K562 (cell line): Measurements from ENCODE around the gene TNPO2.

Experiments used
- CTCF ChIP-seq, 3 experiments: IDR thresholded peaks in 2 of 3; conservative IDR thresholded peaks in 1 of 3; 2 replicates each; pipeline ENCODE4 v1.5.1; 2011 to 2012; ENCODE audit warnings: low read length in 3 of 3, mild to moderate bottlenecking in 3 of 3, control low read depth in 2 of 3, improper control_type of control experiment in 1 of 3, inconsistent platforms in 1 of 3, low read depth in 1 of 3, mixed read lengths in 1 of 3, moderate library complexity in 1 of 3; ENCODE audit not compliant: insufficient read depth in 2 of 3
- GTF2F1 ChIP-seq: IDR thresholded peaks from 2 replicates; pipeline ENCODE4 v1.6.1; 2011; ENCODE audit warnings: low read depth, low read length, improper control_type of control experiment
- HDAC8 ChIP-seq: fragments of 450-650 bp; IDR thresholded peaks from 2 replicates; pipeline ENCODE4 v1.6.1; 2016; ENCODE audit warnings: mild to moderate bottlenecking, missing genetic modification characterization, moderate library complexity, missing compliant biosample characterization
- TEAD1 ChIP-seq, 2 experiments: fragments of 450-650 bp in 1 of 2; sonication (generic) in 1 of 2; formaldehyde crosslinking; IDR thresholded peaks; 2 replicates each; pipeline versions ENCODE4 v1.4.0 to v1.8.0; 2020 to 2022; ENCODE audit warnings: mild to moderate bottlenecking in 2 of 2, missing genetic modification reagents in 1 of 2
- ZFP30 ChIP-seq: fragments of 250-450 bp; sonication (Bioruptor Pico); IDR thresholded peaks from 2 replicates; pipeline ENCODE4 v1.8.0; 2022; ENCODE audit warnings: moderate library complexity, mild to moderate bottlenecking, inconsistent platforms, borderline replicate concordance
- ZNF699 ChIP-seq: fragments of 250-450 bp; sonication (Bioruptor Pico); IDR thresholded peaks from 2 replicates; pipeline ENCODE4 v1.8.0; 2021; ENCODE audit warnings: mild to moderate bottlenecking, moderate library complexity; ENCODE audit not compliant: insufficient replicate concordance
- ZNF707 ChIP-seq: fragments of 250-450 bp; sonication (Bioruptor Pico); conservative IDR thresholded peaks from 2 replicates; pipeline ENCODE4 v1.8.0; 2022; ENCODE audit warnings: inconsistent platforms, mild to moderate bottlenecking, moderate library complexity
- TF ChIP-seq, protein P1 (sequence below): fragments of 450-650 bp; IDR thresholded peaks from 2 replicates; pipeline ENCODE4 v1.6.1; 2016; ENCODE audit warnings: missing biosample characterization, missing genetic modification characterization

- peak in 1 of 2 experiments; percentile 63; a peak in 1 of 4 replicates for TF ChIP-seq TEAD1 (CRISPR knock-in tag; IDR thresholded peaks at IDR 0.05)
- TF ChIP-seq HDAC8: no peak
- TF ChIP-seq CTCF (IDR thresholded peaks at IDR 0.05 in 2 of 3, conservative IDR thresholded peaks at IDR 0.05 in 1 of 3; ENCODE audit: insufficient read depth in 2 of 3, low read depth in 1 of 3, low read length in 3 of 3): no peak
- no peak for TF ChIP-seq ZFP30
- TF ChIP-seq, protein P1, sequence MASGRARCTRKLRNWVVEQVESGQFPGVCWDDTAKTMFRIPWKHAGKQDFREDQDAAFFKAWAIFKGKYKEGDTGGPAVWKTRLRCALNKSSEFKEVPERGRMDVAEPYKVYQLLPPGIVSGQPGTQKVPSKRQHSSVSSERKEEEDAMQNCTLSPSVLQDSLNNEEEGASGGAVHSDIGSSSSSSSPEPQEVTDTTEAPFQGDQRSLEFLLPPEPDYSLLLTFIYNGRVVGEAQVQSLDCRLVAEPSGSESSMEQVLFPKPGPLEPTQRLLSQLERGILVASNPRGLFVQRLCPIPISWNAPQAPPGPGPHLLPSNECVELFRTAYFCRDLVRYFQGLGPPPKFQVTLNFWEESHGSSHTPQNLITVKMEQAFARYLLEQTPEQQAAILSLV (tag): no peak
- TF ChIP-seq ZNF707 (CRISPR knock-in tag): no peak
- TF ChIP-seq GTF2F1: no peak
- no peak for TF ChIP-seq ZNF699
These were observed 959 bp downstream of the TNPO2 start for GRCh38 chr19:12722566-12723380.
